Mucosa of rectum (tissue), 2 donors: ENCODE measurements around the gene MT1E.
A peak's percentile ranks its signal among the peaks of the same experiment; 100 is the strongest.
"Not testable (repeated sequence)": the region's sequence is repeated elsewhere in the genome, so short reads cannot be mapped to it uniquely, and the experiment has no call there.

Experiments used
- H3K27ac ChIP-seq, 2 donors: one replicate each; pipeline ENCODE4 v1.7.0; 2013; ENCODE audit warnings: inconsistent platforms in 2 of 2, low read depth in 2 of 2, low read length in 2 of 2
- H3K27me3 ChIP-seq, 2 donors: one replicate each; pipeline ENCODE4 v1.7.0; 2013; ENCODE audit warnings: low read length in 2 of 2; ENCODE audit not compliant: control insufficient read depth in 2 of 2, insufficient read depth in 2 of 2
- H3K36me3 ChIP-seq, 2 donors: one replicate each; pipeline ENCODE4 v1.7.0; 2013; ENCODE audit warnings: low read length in 2 of 2; ENCODE audit not compliant: control insufficient read depth in 2 of 2, insufficient read depth in 2 of 2
- H3K4me1 ChIP-seq, 2 donors: one replicate each; pipeline ENCODE4 v1.7.0; 2013; ENCODE audit warnings: low read length in 2 of 2, mild to moderate bottlenecking in 1 of 2; ENCODE audit not compliant: control insufficient read depth in 2 of 2, insufficient read depth in 2 of 2
- H3K4me3 ChIP-seq, 2 donors: one replicate each; pipeline ENCODE4 v1.7.0; 2013; ENCODE audit warnings: low read length in 2 of 2
- H3K9ac ChIP-seq, 2 donors: one replicate each; pipeline ENCODE4 v1.7.0; 2013; ENCODE audit warnings: low read length in 2 of 2, low read depth in 1 of 2, mild to moderate bottlenecking in 1 of 2
- H3K9me3 ChIP-seq, 2 donors: one replicate each; pipeline ENCODE4 v1.7.0; 2013; ENCODE audit warnings: low read length in 2 of 2; ENCODE audit not compliant: control insufficient read depth in 2 of 2
- donor health status: healthy.
- donor health status: Normal muscosa, but diverticular disease.

Gene MT1E

DNA sequence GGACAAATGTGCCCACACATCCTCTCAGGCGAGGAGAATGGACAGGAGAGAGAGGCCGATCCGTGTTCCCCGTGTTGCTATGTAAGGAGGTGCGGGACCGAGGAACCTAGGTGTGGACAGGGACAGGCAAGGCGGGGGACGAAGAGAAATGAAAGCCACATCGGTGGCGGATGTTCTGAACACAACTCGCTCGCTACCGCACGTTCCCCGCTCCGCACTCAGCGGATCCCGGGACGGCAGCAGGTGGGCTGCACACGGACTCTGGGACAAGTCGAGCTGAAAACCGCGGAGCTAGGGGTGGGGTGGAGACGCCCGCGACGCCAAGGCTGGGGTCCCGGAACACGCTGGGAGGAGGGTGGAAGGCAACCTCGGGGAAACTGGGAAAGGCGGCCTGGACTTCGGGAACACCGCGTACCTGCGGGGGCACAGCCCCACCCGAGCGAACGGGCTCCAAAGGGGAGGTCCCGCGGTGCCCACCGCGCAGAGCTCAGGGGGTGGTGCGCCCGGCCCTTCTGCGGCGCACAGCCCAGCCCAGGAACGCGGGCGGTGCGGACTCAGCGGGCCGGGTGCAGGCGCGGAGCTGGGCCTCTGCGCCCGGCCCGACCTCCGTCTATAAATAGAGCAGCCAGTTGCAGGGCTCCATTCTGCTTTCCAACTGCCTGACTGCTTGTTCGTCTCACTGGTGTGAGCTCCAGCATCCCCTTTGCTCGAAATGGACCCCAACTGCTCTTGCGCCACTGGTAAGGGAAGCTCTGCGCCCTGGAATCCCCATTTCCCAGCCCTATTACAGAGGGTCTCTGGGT lies at the start of gene MT1E:
TSS of gene MT1E (plus strand) at position 642 of the 803 bp plus-strand sequence. CDS start at position 713, 71 bp downstream.
- Histone ChIP-seq H3K9ac (peak within 1 kb of the TSS; percentile 97), H3K4me3 (peak within 1 kb of the TSS; percentile 81 to 95), H3K27me3 (no peaks in the 10 kb centered on the region), H3K9me3 (no peaks in the 10 kb centered on the region), H3K27ac (peak within 1 kb of the TSS; percentile 93 to 97), H3K36me3 (no peaks in the 10 kb centered on the region), H3K4me1 (peaks cover 2 to 21% of the 10 kb centered on the region in 2 donors)

DNA sequence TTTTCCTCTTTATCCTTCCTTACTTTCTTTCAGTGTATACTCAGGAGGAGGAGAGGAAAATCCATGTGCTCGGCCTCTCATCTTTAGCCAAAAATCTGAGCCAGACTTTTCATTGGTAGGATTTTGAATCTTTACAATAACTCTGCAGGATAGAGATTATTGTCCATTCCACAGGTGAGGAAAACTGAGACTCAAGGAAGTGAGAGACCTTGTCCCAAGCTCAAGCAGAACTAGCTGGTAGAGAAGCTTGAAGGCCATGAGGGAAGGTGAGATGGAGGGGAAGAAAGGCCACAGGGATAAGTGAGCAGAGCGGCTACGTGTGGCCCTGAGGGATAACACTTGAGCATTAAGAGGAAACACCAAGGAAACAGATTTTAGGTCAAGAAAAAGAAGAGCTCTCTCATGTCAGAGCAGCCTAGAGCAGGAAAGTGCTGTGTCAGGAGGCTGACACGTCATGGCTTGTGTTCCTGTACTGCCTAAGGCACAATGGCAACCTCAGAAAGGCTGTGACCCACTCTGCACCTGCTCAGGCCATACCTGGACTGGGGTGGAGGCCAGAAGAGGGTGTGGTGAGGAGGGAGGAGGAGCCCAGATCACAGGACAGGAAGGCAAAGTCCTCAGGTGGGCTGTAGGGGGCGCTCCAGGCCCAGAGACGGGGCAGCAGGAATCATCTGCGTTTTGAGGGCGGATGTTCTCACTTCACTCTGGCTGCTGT lies 48.8 kb upstream of the MT1E start:
- Histone ChIP-seq H3K4me3 (no peak overlapping the region), H3K9ac (peak overlapping the region in 1 of 2 donors; percentile 1), H3K9me3 (peaks cover 0 to 3% of the 10 kb centered on the region in 2 donors), H3K36me3 (no peaks in the 10 kb centered on the region), H3K27ac (no peak overlapping the region), H3K4me1 (no peaks in the 10 kb centered on the region), H3K27me3 (no peaks in the 10 kb centered on the region)

DNA sequence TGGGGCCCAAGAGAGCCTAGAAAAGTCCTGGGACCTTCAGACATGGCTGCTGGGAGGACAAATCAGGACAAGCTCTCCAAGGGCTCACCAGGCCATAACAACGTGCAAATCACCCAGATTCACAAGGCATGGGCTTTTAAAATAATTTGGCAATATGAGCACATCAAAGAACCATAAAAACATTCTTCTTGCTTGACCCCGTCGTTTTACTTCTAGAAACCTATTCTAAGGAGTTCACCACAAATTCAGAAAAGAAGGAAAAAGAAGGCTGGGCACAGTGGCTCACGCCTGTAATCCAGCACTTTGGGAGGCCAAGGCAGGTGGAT lies 48.3 kb upstream of the MT1E start:
- H3K9me3 ChIP-seq = peaks cover 0 to 3% of the 10 kb centered on the region in 2 donors
- H3K4me3 ChIP-seq = no peak overlapping the region
- no peaks in the 10 kb centered on the region for H3K27me3 ChIP-seq
- H3K9ac ChIP-seq = no peak overlapping the region
- H3K36me3 ChIP-seq = no peaks in the 10 kb centered on the region
- H3K27ac ChIP-seq = no peak overlapping the region
- H3K4me1 ChIP-seq = no peaks in the 10 kb centered on the region

DNA sequence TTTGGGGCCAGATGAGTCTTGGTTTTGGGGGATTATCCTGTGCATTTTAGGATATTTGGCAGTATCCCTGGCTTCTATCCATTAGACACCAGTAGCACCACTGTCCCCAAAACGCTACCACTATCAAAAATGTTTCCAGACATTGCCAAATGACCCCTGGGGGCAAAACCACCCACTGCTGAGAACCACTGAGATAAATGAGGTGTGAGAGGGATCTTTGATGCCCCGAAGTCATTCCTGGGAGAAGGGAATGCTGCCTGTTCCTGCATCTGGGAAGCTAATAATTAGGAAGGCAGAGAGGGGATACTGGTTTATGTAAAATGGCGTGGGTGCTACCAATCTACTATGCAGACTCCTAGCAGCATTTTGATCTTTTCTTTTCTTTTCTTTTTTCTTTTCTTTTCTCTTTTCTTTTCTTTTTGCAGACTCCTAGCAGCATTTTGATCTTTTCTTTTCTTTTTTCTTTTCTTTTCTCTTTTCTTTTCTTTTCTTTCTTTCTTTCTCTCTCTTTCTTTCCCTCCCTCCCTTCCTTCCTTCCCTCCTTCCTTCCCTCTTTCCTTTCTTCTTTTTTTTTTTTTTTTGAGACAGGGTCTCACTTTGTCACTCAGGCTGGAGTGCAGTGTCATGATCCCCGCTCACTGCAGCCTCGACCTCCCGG lies 45.1 kb upstream of the MT1E start:
- no peak overlapping the region for H3K27ac ChIP-seq
- no peaks in the 10 kb centered on the region for H3K4me1 ChIP-seq
- H3K27me3 ChIP-seq = no peaks in the 10 kb centered on the region
- H3K4me3 ChIP-seq = no peak overlapping the region
- H3K9ac ChIP-seq = no peak overlapping the region
- no peaks in the 10 kb centered on the region for H3K36me3 ChIP-seq
- H3K9me3 ChIP-seq = no peaks in the 10 kb centered on the region

DNA sequence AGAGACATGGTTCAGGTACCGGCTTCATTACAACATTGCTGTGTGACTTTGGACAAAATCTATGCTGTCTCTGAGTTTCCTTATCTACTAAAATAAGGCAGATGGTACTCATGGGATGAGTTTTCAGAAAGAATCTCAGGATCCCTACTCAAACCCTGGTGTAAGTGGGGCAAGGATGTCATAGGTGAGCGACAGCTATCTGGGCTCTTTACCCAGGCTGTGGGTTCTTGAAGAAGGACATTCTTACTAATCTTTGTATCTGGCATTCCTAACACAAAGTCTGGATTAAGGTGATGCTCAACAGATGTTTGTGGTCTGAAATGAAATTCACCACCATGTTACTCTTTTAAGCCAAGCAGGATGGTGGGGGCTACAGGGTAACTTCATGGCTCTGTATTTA lies 42.7 kb upstream of the MT1E start:
- not testable (repeated sequence) for H3K36me3 ChIP-seq, H3K4me3 ChIP-seq, H3K9ac ChIP-seq, H3K9me3 ChIP-seq, H3K27me3 ChIP-seq, H3K4me1 ChIP-seq, H3K27ac ChIP-seq

DNA sequence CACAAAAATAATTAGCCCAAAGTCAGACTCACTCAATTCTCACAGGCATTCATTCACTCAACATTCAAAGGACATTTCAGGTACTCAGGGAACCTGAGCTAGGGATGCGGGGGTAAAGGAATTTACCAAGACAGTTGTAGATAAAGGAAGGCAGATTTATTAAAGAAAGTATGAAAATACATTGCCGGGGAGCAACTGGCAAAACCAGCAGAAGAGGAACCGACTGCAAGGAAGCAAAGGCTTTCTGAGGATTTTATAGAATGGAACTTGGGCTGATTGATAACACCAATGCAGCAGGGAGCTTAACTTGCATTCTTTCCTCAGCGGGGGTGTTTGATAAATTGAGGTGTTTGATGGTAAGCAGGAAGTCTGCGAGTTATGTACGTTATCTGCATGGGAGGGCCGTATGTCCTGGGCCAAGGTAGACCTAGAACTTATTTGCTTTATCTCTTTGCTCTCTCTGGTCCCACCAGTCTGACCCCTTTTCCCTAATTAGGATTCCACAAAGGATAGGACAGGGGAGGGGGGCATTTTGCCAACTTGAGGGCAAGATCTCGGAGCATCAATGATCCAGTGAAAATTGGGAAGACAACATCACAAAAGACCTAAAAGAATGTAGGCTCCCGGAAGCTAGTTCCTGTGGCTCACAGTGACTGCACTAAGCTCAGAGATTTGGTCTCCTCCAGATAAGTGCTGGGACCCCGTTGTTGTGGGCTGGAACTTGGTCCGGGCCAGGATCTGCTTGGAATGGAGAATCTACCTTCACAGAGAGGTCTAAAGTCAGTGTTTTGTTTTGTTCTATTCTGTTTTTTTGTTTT lies 42.0 kb upstream of the MT1E start:
- peaks cover 0 to 2% of the 10 kb centered on the region in 2 donors for H3K27me3 ChIP-seq
- no peaks in the 10 kb centered on the region for H3K36me3 ChIP-seq
- H3K27ac ChIP-seq = no peak overlapping the region
- H3K9me3 ChIP-seq = no peaks in the 10 kb centered on the region
- H3K9ac ChIP-seq = no peak overlapping the region
- no peak overlapping the region for H3K4me3 ChIP-seq
- H3K4me1 ChIP-seq = no peaks in the 10 kb centered on the region

DNA sequence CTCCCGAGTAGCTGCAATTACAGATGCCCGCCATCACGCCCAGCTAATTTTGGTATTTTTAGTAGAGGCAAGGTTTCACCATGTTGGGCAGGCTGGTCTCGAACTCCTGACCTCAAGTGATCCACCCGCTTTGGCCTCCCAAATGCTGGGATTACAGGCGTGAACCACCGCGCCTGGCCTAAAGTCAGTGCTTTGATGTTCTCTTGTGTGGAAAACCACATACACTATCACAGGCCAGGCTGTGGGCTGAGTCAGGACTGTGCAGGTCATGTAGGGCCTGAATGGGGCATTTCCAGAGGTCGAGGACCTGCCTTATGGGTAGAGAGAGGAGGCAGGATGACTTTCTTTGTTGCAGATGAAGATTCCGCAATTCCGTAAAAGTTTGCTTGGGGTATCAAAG lies 41.3 kb upstream of the MT1E start:
- H3K4me1 ChIP-seq = peaks cover 0 to 3% of the 10 kb centered on the region in 2 donors
- no peak overlapping the region for H3K9ac ChIP-seq
- no peaks in the 10 kb centered on the region for H3K36me3 ChIP-seq
- H3K27me3 ChIP-seq = peaks cover 5 to 7% of the 10 kb centered on the region in 2 donors
- H3K27ac ChIP-seq = no peak overlapping the region
- H3K9me3 ChIP-seq = no peaks in the 10 kb centered on the region
- H3K4me3 ChIP-seq = no peak overlapping the region

DNA sequence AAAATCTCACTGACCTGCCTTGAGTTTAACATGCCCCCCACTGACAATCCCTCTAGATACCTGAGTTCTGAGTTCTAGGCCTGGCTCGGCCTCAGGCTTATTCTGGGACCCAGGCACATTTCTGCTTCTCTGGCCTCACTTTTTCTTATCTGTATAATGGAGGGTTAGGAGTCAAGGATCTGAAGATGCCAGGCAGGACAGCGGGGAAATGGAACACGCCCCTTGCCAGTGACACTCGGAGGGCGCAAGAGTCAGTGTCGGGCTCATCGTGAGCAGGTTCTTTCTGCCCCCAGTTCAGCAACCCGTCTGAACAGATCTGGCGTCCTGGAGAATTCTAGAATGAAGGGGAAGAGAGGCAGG lies 36.8 kb upstream of the MT1E start:
- Histone ChIP-seq H3K4me3 (peak overlapping the region; percentile 48 to 55), H3K4me1 (peaks cover 9 to 12% of the 10 kb centered on the region in 2 donors), H3K9ac (no peak overlapping the region), H3K36me3 (no peaks in the 10 kb centered on the region), H3K9me3 (no peaks in the 10 kb centered on the region), H3K27ac (no peak overlapping the region), H3K27me3 (peaks cover 6 to 18% of the 10 kb centered on the region in 2 donors)

DNA sequence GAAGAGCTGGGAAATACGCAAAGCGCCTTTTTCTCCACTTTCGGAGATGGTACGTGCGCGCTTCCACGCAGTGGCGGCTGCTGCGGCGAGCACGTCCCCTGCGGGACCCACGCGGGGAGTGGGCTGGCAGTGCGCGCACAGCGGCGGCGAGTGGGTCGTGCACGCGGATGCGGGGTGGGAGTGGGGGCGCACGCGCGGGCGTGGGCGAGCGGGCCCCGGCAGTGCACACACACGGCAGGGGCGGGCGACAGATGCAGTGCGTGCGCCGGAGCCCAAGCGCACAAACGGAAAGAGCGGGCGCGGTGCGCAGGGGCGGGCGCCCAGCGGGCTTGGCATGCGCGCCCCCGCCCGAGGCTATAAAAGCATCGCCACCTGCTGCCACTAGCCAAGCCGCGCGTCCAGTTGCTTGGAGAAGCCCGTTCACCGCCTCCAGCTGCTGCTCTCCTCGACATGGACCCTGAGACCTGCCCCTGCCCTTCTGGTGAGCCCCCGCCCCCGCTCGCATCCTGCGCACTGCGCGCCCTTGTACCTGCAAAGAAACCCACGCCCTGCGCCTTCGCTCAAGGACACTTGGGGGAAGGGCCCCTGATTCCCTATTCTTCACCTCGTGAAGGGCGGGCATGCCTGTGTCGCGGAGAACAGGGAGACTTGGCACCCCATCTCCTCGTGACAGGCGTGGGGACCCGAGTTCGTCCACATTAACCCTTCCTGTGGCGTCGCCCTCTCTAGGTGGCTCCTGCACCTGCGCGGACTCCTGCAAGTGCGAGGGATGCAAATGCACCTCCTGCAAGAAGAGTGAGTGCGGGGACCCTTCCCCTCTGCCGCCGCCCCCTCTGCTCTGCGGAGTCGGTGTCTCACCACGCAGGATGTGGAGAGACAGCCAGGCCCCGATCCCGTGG lies 36.2 kb upstream of the MT1E start, which contains the start of gene MT3:
TSS of gene MT3 (plus strand) at position 388 of the 899 bp plus-strand sequence. CDS start at position 451, 63 bp downstream.
- H3K9ac ChIP-seq = peak within 1 kb of the TSS in 1 of 2 donors; percentile 36
- peak within 1 kb of the TSS; percentile 48 to 55 for H3K4me3 ChIP-seq
- peaks cover 9 to 12% of the 10 kb centered on the region in 2 donors for H3K4me1 ChIP-seq

More for the DNA sequence above, 36.2 kb upstream of the MT1E start, which contains the start of gene MT3:
- H3K9me3 ChIP-seq = no peaks in the 10 kb centered on the region
- peaks cover 6 to 18% of the 10 kb centered on the region in 2 donors for H3K27me3 ChIP-seq
- H3K27ac ChIP-seq = no peak within 1 kb of the TSS
- no peaks in the 10 kb centered on the region for H3K36me3 ChIP-seq
